ENCODE data around the gene PMEL.

The PMEL gene

DNA sequence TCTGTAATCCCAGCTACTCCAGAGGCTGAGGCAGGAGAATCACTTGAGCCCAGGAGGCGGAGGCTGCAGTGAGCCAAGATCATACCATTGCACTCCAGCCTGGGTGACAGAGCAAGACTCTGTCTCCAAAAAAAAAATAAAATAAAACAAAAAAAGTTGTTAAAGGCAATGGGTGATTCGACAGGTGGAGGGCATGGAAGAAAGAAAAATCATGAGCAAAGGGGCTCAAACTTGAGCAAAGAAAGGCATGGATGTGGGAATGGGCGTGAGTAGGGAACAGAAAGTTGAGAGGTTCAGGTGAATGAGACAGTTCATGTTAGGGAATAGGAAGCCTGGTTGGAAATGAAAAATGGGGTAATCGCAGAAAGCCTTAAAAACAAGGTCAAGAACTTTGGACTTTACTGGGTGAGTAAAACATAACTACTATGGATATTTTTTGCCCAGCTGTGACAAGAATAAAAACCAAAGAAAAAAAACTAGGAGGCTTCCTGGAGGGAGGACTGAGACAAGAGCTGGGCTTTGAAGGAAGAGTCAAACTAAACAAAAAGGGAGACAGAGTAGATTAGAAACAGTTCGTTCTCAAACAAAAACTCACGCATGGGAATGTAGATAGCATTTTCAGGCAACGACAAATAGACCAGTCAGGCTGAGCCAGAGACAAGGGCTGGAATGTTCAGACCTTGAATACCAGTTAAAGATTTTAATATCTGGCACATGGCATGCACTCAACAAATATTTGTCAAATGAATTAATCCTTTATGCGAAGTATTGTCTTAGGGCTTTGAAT lies 56.9 kb downstream of the PMEL start:
- DNase-seq (ENCODE audit: low spot score) = no peak
- TF ChIP-seq, protein P1, sequence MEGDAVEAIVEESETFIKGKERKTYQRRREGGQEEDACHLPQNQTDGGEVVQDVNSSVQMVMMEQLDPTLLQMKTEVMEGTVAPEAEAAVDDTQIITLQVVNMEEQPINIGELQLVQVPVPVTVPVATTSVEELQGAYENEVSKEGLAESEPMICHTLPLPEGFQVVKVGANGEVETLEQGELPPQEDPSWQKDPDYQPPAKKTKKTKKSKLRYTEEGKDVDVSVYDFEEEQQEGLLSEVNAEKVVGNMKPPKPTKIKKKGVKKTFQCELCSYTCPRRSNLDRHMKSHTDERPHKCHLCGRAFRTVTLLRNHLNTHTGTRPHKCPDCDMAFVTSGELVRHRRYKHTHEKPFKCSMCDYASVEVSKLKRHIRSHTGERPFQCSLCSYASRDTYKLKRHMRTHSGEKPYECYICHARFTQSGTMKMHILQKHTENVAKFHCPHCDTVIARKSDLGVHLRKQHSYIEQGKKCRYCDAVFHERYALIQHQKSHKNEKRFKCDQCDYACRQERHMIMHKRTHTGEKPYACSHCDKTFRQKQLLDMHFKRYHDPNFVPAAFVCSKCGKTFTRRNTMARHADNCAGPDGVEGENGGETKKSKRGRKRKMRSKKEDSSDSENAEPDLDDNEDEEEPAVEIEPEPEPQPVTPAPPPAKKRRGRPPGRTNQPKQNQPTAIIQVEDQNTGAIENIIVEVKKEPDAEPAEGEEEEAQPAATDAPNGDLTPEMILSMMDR (IDR thresholded peaks at IDR 0.05; ENCODE audit: extremely low read depth, missing control alignments) = no peak

GRCh38 chr12:55906056-55906455 lies 59.8 kb downstream of the PMEL start:
- TF ChIP-seq, protein P1 (IDR thresholded peaks at IDR 0.05; ENCODE audit: extremely low read depth, missing control alignments) = no peak
- DNase-seq (ENCODE audit: low spot score) = no peak
